GM19455 (cell line): Measurements from ENCODE around the gene ITGA7.

Source experiments
- ATAC-seq: cut with Tn5 transposase; IDR thresholded peaks from one replicate; pipeline ENCODE4 v1.9.1; 2021; ENCODE audit not compliant: unreplicated experiment

ITGA7 gene

GRCh38 chr12:55720894-55721444 is 13.3 kb upstream of the ITGA7 start:
- no peak for ATAC-seq

GRCh38 chr12:55720071-55720564 is 12.4 kb upstream of the ITGA7 start, which contains the start of gene RDH5:
Gene RDH5 (plus strand): TSS chr12:55720393. CDS start chr12:55721185, 792 bp downstream.
- ATAC-seq: no peak

- no peak for ATAC-seq
These were observed 11.7 kb upstream of the ITGA7 start for GRCh38 chr12:55719371-55719770.

GRCh38 chr12:55718624-55719275 is 11.0 kb upstream of the ITGA7 start:
- ATAC-seq: no peak

- ATAC-seq: no peak
These were observed 10.3 kb upstream of the ITGA7 start for GRCh38 chr12:55718015-55718414.

GRCh38 chr12:55717011-55718007 is 9.6 kb upstream of the ITGA7 start:
- no peak for ATAC-seq

GRCh38 chr12:55716582-55716957 is 8.9 kb upstream of the ITGA7 start:
- peak; percentile 27 for ATAC-seq

- peak; percentile 92 for ATAC-seq
These were observed 8.3 kb upstream of the ITGA7 start, which contains the start of gene BLOC1S1 for GRCh38 chr12:55715833-55716581. Gene BLOC1S1 (plus strand): TSS chr12:55716046. CDS start chr12:55716052, 6 bp downstream.

GRCh38 chr12:55715169-55715764 is 7.6 kb upstream of the ITGA7 start:
- ATAC-seq: no peak

GRCh38 chr12:55713721-55714120 is 6.0 kb upstream of the ITGA7 start:
- no peak for ATAC-seq

GRCh38 chr12:55712700-55713415 is 5.2 kb upstream of the ITGA7 start:
- no peak for ATAC-seq

- ATAC-seq: no peak
These were observed 4.3 kb upstream of the ITGA7 start for GRCh38 chr12:55711786-55712553.

- ATAC-seq: no peak
These were observed 1.1 kb upstream of the ITGA7 start for GRCh38 chr12:55708695-55709233.

- ATAC-seq: no peak
These were observed 459 bp downstream of the ITGA7 start for GRCh38 chr12:55707219-55707671.

- no peak for ATAC-seq
These were observed 1.0 kb downstream of the ITGA7 start for GRCh38 chr12:55706568-55707218.

GRCh38 chr12:55705782-55706402 is 1.8 kb downstream of the ITGA7 start:
- ATAC-seq: no peak
